Stimulated activated naive CD8-positive, alpha-beta T cell treated with anti-CD3 and anti-CD28 coated beads, Interleukin-15, Interleukin-2, amounts not matched to agents 100 ng/mL and 50 ng/mL, for 24 hours (primary cell): ENCODE measurements around the gene FYB1.

Experiments
- H3K27ac Mint-ChIP-seq: one replicate; pipeline ENCODE4 v1.8.0; 2021; ENCODE audit warnings: mild to moderate bottlenecking, mixed read lengths
- H3K27me3 Mint-ChIP-seq: one replicate; pipeline ENCODE4 v1.8.0; 2021; ENCODE audit warnings: mixed read lengths
- H3K36me3 Mint-ChIP-seq: one replicate; pipeline ENCODE4 v1.8.0; 2021; ENCODE audit warnings: low read depth, mixed read lengths
- H3K4me1 Mint-ChIP-seq: one replicate; pipeline ENCODE4 v1.8.0; 2021; ENCODE audit warnings: low read depth, mixed read lengths
- H3K4me3 Mint-ChIP-seq: one replicate; pipeline ENCODE4 v1.8.0; 2021; ENCODE audit warnings: mild to moderate bottlenecking, mixed read lengths
- H3K9me3 Mint-ChIP-seq: one replicate; pipeline ENCODE4 v1.8.0; 2021; ENCODE audit warnings: mixed read lengths

The FYB1 gene

GRCh38 chr5:39100851-39101396, 118.4 kb downstream of the FYB1 start:
- H3K4me3 Mint-ChIP-seq = no peak overlapping the region
- no peaks in the 10 kb centered on the region for H3K9me3 Mint-ChIP-seq
- peaks cover 34% of the 10 kb centered on the region for H3K4me1 Mint-ChIP-seq
- no peak overlapping the region for H3K27ac Mint-ChIP-seq
- H3K27me3 Mint-ChIP-seq = no peaks in the 10 kb centered on the region
- H3K36me3 Mint-ChIP-seq = peaks cover 15% of the 10 kb centered on the region

- Mint-ChIP-seq H3K4me3 (no peak overlapping the region), H3K27ac (no peak overlapping the region), H3K36me3 (peaks cover 13% of the 10 kb centered on the region), H3K27me3 (no peaks in the 10 kb centered on the region), H3K4me1 (peaks cover 34% of the 10 kb centered on the region), H3K9me3 (no peaks in the 10 kb centered on the region)
Observed at GRCh38 chr5:39100301-39100850, 119.0 kb downstream of the FYB1 start.

DNA sequence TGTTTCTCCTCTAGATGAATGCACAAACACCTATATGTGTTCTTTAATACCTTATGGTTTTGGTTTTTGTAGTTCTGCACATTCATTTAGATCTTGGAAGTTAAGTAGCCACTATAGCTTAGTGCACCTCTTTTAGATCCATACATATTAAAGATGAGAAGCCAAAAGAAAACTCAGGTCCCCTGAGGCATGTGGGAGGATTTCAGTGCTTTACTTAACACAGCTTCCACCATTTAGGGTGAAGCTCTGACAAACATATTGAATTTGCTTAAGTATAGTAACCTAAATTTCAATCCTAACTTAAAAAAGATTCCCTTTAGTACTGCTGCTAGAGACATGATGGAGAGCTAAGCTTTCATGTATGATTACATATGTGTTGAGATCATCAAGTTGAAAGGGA, 119.5 kb downstream of the FYB1 start:
- Mint-ChIP-seq H3K4me1 (peaks cover 34% of the 10 kb centered on the region), H3K36me3 (peaks cover 13% of the 10 kb centered on the region), H3K27me3 (no peaks in the 10 kb centered on the region), H3K9me3 (no peaks in the 10 kb centered on the region), H3K4me3 (no peak overlapping the region), H3K27ac (no peak overlapping the region)

- H3K9me3 Mint-ChIP-seq = no peaks in the 10 kb centered on the region
- no peaks in the 10 kb centered on the region for H3K36me3 Mint-ChIP-seq
- no peak overlapping the region for H3K4me3 Mint-ChIP-seq
- H3K27ac Mint-ChIP-seq = no peak overlapping the region
- peaks cover 14% of the 10 kb centered on the region for H3K27me3 Mint-ChIP-seq
- no peaks in the 10 kb centered on the region for H3K4me1 Mint-ChIP-seq
Observed at GRCh38 chr5:39093352-39093751, 126.0 kb downstream of the FYB1 start.

DNA sequence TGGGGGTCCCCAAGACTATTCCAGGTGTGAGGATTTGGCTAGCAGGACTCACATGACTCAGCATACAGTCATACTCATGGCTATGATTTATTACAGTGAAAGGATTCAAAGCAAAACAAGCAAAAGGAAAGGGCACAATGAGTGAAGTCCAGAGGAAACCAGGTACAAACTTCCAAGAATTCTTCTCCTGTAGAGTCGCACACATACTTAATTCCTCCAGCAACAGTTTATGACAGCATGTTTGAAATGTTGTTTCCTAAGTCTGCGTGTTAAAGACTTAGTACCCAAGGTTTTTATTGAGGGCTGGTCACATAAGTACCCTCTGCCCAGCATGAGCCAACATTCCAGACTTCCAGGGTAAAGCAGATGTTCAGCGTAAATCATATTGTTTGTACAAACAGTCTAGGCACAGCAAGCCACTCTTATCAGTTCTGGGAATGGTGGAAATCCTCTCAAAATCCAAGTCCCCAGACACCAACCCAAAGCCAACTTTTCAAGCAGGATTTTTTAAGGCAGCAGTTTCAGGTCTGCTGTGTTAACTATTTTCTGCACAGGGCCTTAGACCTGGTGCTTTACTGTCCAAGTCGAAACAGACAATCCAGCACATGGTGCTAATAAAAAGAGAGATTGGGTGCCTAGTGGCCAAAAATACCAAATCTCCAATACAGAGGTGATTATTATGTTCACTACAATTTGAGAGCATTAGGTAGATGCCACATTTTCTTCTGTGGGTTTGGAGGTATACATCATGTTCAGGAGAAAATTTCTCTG, 126.6 kb downstream of the FYB1 start:
- H3K27ac Mint-ChIP-seq = no peak overlapping the region
- H3K27me3 Mint-ChIP-seq = peaks cover 14% of the 10 kb centered on the region
- no peaks in the 10 kb centered on the region for H3K36me3 Mint-ChIP-seq
- no peak overlapping the region for H3K4me3 Mint-ChIP-seq
- no peaks in the 10 kb centered on the region for H3K9me3 Mint-ChIP-seq
- no peaks in the 10 kb centered on the region for H3K4me1 Mint-ChIP-seq

GRCh38 chr5:39091940-39092580, 127.3 kb downstream of the FYB1 start:
- H3K9me3 Mint-ChIP-seq = no peaks in the 10 kb centered on the region
- no peak overlapping the region for H3K27ac Mint-ChIP-seq
- H3K4me3 Mint-ChIP-seq = no peak overlapping the region
- H3K27me3 Mint-ChIP-seq = peaks cover 14% of the 10 kb centered on the region
- H3K4me1 Mint-ChIP-seq = no peaks in the 10 kb centered on the region
- H3K36me3 Mint-ChIP-seq = no peaks in the 10 kb centered on the region

DNA sequence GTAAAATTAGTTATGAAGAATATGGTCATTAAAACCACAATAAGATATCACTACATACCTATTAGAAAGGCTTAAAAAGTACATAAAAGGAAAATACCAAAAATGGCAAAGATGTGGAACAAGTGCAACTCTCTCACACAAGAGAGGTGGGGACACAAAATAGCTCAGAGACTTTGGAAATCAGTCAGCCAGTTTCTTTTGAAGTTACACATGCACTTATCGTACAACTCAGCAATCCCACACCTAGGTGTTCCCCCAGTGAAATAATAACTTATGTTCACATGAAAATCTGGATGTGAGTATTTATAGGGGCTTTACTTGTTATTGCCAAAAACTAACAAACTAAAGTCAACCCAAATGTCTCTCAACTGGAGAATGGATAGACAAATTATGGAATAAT, 135.4 kb downstream of the FYB1 start:
- H3K36me3 Mint-ChIP-seq = peaks cover 9% of the 10 kb centered on the region
- no peaks in the 10 kb centered on the region for H3K4me1 Mint-ChIP-seq
- peaks cover 10% of the 10 kb centered on the region for H3K9me3 Mint-ChIP-seq
- no peak overlapping the region for H3K27ac Mint-ChIP-seq
- H3K27me3 Mint-ChIP-seq = peaks cover 26% of the 10 kb centered on the region
- H3K4me3 Mint-ChIP-seq = no peak overlapping the region

- Mint-ChIP-seq H3K27me3 (peaks cover 29% of the 10 kb centered on the region), H3K27ac (no peak overlapping the region), H3K4me1 (no peaks in the 10 kb centered on the region), H3K36me3 (peaks cover 9% of the 10 kb centered on the region), H3K9me3 (peaks cover 10% of the 10 kb centered on the region), H3K4me3 (no peak overlapping the region)
Observed at GRCh38 chr5:39082995-39083394, 136.4 kb downstream of the FYB1 start.

- Mint-ChIP-seq H3K4me1 (peaks cover 14% of the 10 kb centered on the region), H3K27me3 (peaks cover 47% of the 10 kb centered on the region), H3K27ac (no peak overlapping the region), H3K36me3 (peaks cover 9% of the 10 kb centered on the region), H3K9me3 (peaks cover 10% of the 10 kb centered on the region), H3K4me3 (no peak overlapping the region)
Observed at GRCh38 chr5:39080597-39081204, 138.7 kb downstream of the FYB1 start.

GRCh38 chr5:39080168-39080567, 139.2 kb downstream of the FYB1 start:
- Mint-ChIP-seq H3K4me1 (peaks cover 19% of the 10 kb centered on the region), H3K36me3 (peaks cover 9% of the 10 kb centered on the region), H3K27me3 (peaks cover 50% of the 10 kb centered on the region), H3K27ac (no peak overlapping the region), H3K9me3 (peaks cover 10% of the 10 kb centered on the region), H3K4me3 (no peak overlapping the region)

GRCh38 chr5:39079147-39079546, 140.2 kb downstream of the FYB1 start:
- Mint-ChIP-seq H3K27me3 (peaks cover 51% of the 10 kb centered on the region), H3K27ac (no peak overlapping the region), H3K4me1 (peaks cover 20% of the 10 kb centered on the region), H3K36me3 (peaks cover 9% of the 10 kb centered on the region), H3K4me3 (no peak overlapping the region), H3K9me3 (peaks cover 10% of the 10 kb centered on the region)

- Mint-ChIP-seq H3K4me1 (peaks cover 32% of the 10 kb centered on the region), H3K27ac (peak overlapping the region; percentile 37), H3K36me3 (peaks cover 4% of the 10 kb centered on the region), H3K4me3 (peak overlapping the region; percentile 35), H3K9me3 (no peaks in the 10 kb centered on the region), H3K27me3 (peaks cover 41% of the 10 kb centered on the region)
Observed at GRCh38 chr5:39076757-39077728, 142.3 kb downstream of the FYB1 start.

DNA sequence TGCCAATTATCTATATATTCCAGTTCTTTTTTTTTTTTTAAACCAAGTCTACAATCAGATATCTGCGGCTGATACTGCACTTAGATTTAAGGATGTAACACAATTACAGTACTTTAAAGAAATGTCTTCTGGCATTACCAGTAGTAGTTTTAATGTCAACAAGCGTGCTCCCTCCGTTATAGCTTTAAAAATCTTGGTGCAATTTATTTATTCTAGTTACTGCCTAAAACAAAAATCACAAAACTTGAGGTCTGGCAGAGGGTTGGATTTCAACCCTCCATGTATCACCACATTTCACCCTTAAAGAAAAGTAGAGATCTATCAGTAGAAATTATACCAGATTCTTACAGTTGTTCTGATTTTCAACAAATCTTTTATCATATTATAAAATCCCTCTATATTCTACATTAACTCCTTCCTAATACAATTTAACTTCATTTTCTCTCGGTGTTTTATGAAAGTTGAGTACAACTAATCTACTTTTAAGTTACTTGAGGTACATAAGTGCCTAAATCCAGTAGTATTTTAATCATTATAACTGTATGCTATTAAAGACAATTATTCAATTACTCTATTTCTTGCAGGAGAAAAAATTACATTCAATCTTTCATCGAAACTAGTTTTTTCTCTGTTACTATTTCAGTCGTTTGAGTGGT, 143.1 kb downstream of the FYB1 start:
- Mint-ChIP-seq H3K4me3 (no peak overlapping the region), H3K27me3 (peaks cover 34% of the 10 kb centered on the region), H3K36me3 (peaks cover 7% of the 10 kb centered on the region), H3K4me1 (peaks cover 40% of the 10 kb centered on the region), H3K9me3 (no peaks in the 10 kb centered on the region), H3K27ac (no peak overlapping the region)
